Endothelial cell of umbilical vein (primary cell): ENCODE results near the gene ADARB1. TPM values are rescaled to one million over a fixed set of nuclear protein-coding genes. Genes with fewer than 3 reads are reported as not detected.

Experiments used
- BruUV-seq: library from RNA; stranded (reverse); fragments of 400-500 nt; replicated peaks from 2 replicates; lab custom pipeline; 2021; lab: Mats Ljungman, UMichigan
- CTCF ChIA-PET: fragments of 300-600, 350-600 bp; sonication (Branson Sonifier 250); formaldehyde crosslinking; loops from one replicate; lab custom pipeline; 2021; ENCODE audit warnings: antibody characterized with exemption, inconsistent platforms; lab: Charles Lee
- POLR2A ChIA-PET: fragments of 300-600, 350-600 bp; sonication (Branson Sonifier 250); formaldehyde crosslinking; loops from one replicate; lab custom pipeline; 2021; ENCODE audit warnings: antibody characterized with exemption, inconsistent platforms; lab: Charles Lee
- DNase-seq: peaks from one replicate; pipeline ENCODE4 v3.0.0-alpha.2; 2011; ENCODE audit warnings: low read depth, low spot score
- FAIRE-seq: peaks from 2 replicates; lab custom pipeline; 2011; peaks lifted over from hg19 to GRCh38; lab: Jason Lieb, UNC
- H2AFZ ChIP-seq: 2 replicates; pipeline ENCODE4 v1.6.0; 2012; ENCODE audit warnings: low read depth, low read length, control low read depth, inconsistent platforms
- H3K27ac ChIP-seq: 2 replicates; pipeline ENCODE4 v1.5.1; 2011; ENCODE audit warnings: low read depth, mild to moderate bottlenecking, control low read depth, low read length, moderate library complexity; ENCODE audit not compliant: insufficient read depth
- H3K27me3 ChIP-seq, 2 experiments: 2 replicates each; pipeline versions ENCODE4 v1.6.0 to v1.6.1; 2011; ENCODE audit warnings: low read length in 2 of 2, mixed read lengths in 1 of 2; ENCODE audit not compliant: control insufficient read depth in 2 of 2, insufficient read depth in 2 of 2
- H3K36me3 ChIP-seq, 2 experiments: 2 replicates in 1 of 2; 3 replicates in 1 of 2; pipeline ENCODE4 v1.5.1; 2011; ENCODE audit warnings: low read length in 2 of 2, mild to moderate bottlenecking in 1 of 2, moderate library complexity in 1 of 2; ENCODE audit not compliant: control insufficient read depth in 2 of 2, insufficient read depth in 2 of 2; ENCODE audit errors: extremely low read depth in 1 of 2
- H3K4me1 ChIP-seq: 3 replicates; pipeline ENCODE4 v1.5.1; 2011; ENCODE audit warnings: mild to moderate bottlenecking, low read length; ENCODE audit not compliant: control insufficient read depth, insufficient read depth; ENCODE audit errors: extremely low read depth
- H3K4me2 ChIP-seq: 2 replicates; pipeline ENCODE4 v1.6.1; 2011; ENCODE audit warnings: low read length, control low read depth, mixed read lengths; ENCODE audit not compliant: insufficient read depth
- H3K4me3 ChIP-seq, 3 experiments: fragments of 200-600 bp in 1 of 3; sonication (generic), shearing (Covaris generic) in 1 of 3; replicated peaks in 1 of 3; 2 replicates each; pipeline ENCODE4 v1.5.1; 2011 to 2016; ENCODE audit warnings: control low read depth in 3 of 3, low read length in 3 of 3, mild to moderate bottlenecking in 2 of 3, inconsistent platforms in 1 of 3, low read depth in 1 of 3, moderate library complexity in 1 of 3; ENCODE audit not compliant: insufficient read depth in 1 of 3
- H3K79me2 ChIP-seq: 2 replicates; pipeline ENCODE4 v1.6.0; 2012; ENCODE audit warnings: low read length, inconsistent platforms; ENCODE audit not compliant: control insufficient read depth, insufficient read depth
- H3K9ac ChIP-seq: replicated peaks from 2 replicates; pipeline ENCODE3; 2011; ENCODE audit warnings: low read length, control low read depth; ENCODE audit not compliant: insufficient read depth; ENCODE audit errors: extremely low read depth
- H3K9me1 ChIP-seq: replicated peaks from 3 replicates; pipeline ENCODE4 v1.6.0; 2011; ENCODE audit warnings: mild to moderate bottlenecking, low read length; ENCODE audit not compliant: control insufficient read depth, insufficient read depth; ENCODE audit errors: extremely low read depth
- H3K9me3 ChIP-seq: replicated peaks from 2 replicates; pipeline ENCODE4 v1.5.1; 2012; ENCODE audit warnings: low read length, inconsistent platforms; ENCODE audit not compliant: control insufficient read depth, insufficient read depth
- H4K20me1 ChIP-seq: replicated peaks from 2 replicates; pipeline ENCODE3; 2011; ENCODE audit warnings: mild to moderate bottlenecking, low read length; ENCODE audit not compliant: control insufficient read depth, insufficient read depth; ENCODE audit errors: extremely low read depth
- EZH2 ChIP-seq: IDR thresholded peaks from 2 replicates; pipeline ENCODE4 v1.6.1; 2012; ENCODE audit warnings: borderline replicate concordance, low read depth, mild to moderate bottlenecking, moderate library complexity, low read length, inconsistent platforms; ENCODE audit not compliant: severe bottlenecking
- FOS ChIP-seq: IDR thresholded peaks from 2 replicates; pipeline ENCODE4 v1.6.1; 2011; ENCODE audit warnings: mild to moderate bottlenecking, low read length, moderate library complexity, borderline replicate concordance; ENCODE audit not compliant: insufficient read depth
- GATA2 ChIP-seq: IDR thresholded peaks from 2 replicates; pipeline ENCODE4 v1.7.0; 2011; ENCODE audit warnings: low read depth, mild to moderate bottlenecking, moderate library complexity, mixed read lengths, low read length; ENCODE audit not compliant: insufficient read length, insufficient read depth
- JUN ChIP-seq: IDR thresholded peaks from 2 replicates; pipeline ENCODE4 v1.6.1; 2011; ENCODE audit warnings: borderline replicate concordance, low read depth; ENCODE audit not compliant: insufficient read length, insufficient read depth
- MYC ChIP-seq: IDR thresholded peaks from one replicate; pipeline ENCODE4 v1.6.1; 2011; ENCODE audit warnings: mild to moderate bottlenecking, low read depth, low read length
- POLR2A ChIP-seq: IDR thresholded peaks from 2 replicates; pipeline ENCODE4 v1.6.1; 2012; ENCODE audit warnings: low read depth, mild to moderate bottlenecking, control low read depth, low read length
- POLR2AphosphoS5 ChIP-seq: IDR thresholded peaks from 2 replicates; pipeline ENCODE4 v1.6.1; 2012; ENCODE audit warnings: low read depth, mild to moderate bottlenecking, control low read depth, low read length, moderate library complexity; ENCODE audit not compliant: insufficient read depth
- dilution Hi-C: fragments of 300-500 bp; cut with MboI; formaldehyde crosslinking; loops from one replicate; pipeline ENCODE4 v1.15.0; 2019; ENCODE audit warnings: low sequenced_read_pairs; ENCODE audit not compliant: extremely low pct_ligation_motif_present
- intact Hi-C: fragments of 100-400 bp; cut with micrococcal nuclease; formaldehyde crosslinking; loops from one replicate; pipeline ENCODE4 v1.10.0; 2022
- polyA plus RNA-seq, 4 experiments: library from polyadenylated mRNA; depleted of rRNA in 3 of 4; stranded (reverse) in 3 of 4; unstranded in 1 of 4; fragments of >200 nt; gene quantifications; 2 replicates each; pipeline versions ENCODE4 v1.2.1 to v1.2.3, GENCODE V29; 2011 to 2012; ENCODE audit warnings: missing spikeins in 1 of 4
- total RNA-seq: library from RNA; stranded (reverse); gene quantifications from 2 replicates; pipeline ENCODE4 v1.2.3, GENCODE V29; 2021
- TF ChIP-seq, protein P1 (sequence below), 2 donors: IDR thresholded peaks; 1 replicate in 1 of 2; 2 replicates in 1 of 2; pipeline ENCODE4 v1.5.1; 2011; ENCODE audit warnings: low read length in 2 of 2, mild to moderate bottlenecking in 2 of 2, moderate library complexity in 2 of 2, control low read depth in 1 of 2, inconsistent platforms in 1 of 2, low read depth in 1 of 2; ENCODE audit not compliant: insufficient read depth in 1 of 2; ENCODE audit errors: extremely low read depth in 1 of 2
- TF ChIP-seq, protein P2 (sequence below): IDR thresholded peaks from 2 replicates; pipeline ENCODE4 v1.6.1; 2011; ENCODE audit not compliant: insufficient read depth, insufficient read length

ADARB1 gene
- total and polyA plus RNA-seq, 2 donors (not counting 3 experiments of a cell fraction or from before 2014, with no cell fraction given) = 32.5 to 54.3 TPM

DNA sequence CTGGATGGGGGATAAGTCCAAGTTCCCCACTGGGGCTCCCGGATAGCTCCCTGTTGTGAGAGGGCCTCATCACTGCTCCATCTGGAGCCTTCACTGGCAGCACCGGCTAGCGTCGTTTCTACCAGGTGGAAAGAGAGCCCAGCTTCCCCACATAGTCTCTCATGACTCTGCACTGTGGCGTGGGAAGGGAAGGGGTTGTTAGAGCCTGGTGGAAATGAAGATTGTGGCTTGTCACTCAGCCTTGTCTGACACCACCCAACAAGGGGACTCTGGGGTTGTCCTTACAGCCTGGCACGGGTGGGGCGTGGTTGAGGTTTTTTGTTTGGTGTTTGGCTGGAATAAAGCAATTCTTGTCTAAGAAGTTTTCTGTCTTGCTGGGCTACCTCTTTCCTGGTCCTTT, 94.6 kb downstream of the ADARB1 start:
- H3K4me1 ChIP-seq = no peaks in the 10 kb centered on the region
- no peak overlapping the region for H3K4me2 ChIP-seq
- no peak for DNase-seq
- H3K79me2 ChIP-seq = no peaks in the 10 kb centered on the region
- no TSS peak for BruUV-seq
- intact Hi-C loops (no loop called here), dilution Hi-C loops (no loop called here)
- POLR2A ChIA-PET = no interaction called here
- no peak for TF ChIP-seq MYC
- no peak for TF ChIP-seq JUN
- H3K4me3 ChIP-seq = no peak overlapping the region
- no peak for FAIRE-seq
- no peak overlapping the region for H3K27ac ChIP-seq
- H3K9me3 ChIP-seq = no peaks in the 10 kb centered on the region
- CTCF ChIA-PET = interaction anchor here (1.1 to 1.2 kb wide), 2 partner anchors 67 to 82 kb away, joined by 3 read pairs; no protein-coding TSS in a partner anchor
- H2AFZ ChIP-seq = no peak overlapping the region
- H3K9ac ChIP-seq = no peak overlapping the region
- H3K9me1 ChIP-seq = no peaks in the 10 kb centered on the region
- no peaks in the 10 kb centered on the region for H4K20me1 ChIP-seq
- no peaks in the 10 kb centered on the region for H3K27me3 ChIP-seq
- H3K36me3 ChIP-seq = peaks cover 0 to 3% of the 10 kb centered on the region in 2 experiments

DNA sequence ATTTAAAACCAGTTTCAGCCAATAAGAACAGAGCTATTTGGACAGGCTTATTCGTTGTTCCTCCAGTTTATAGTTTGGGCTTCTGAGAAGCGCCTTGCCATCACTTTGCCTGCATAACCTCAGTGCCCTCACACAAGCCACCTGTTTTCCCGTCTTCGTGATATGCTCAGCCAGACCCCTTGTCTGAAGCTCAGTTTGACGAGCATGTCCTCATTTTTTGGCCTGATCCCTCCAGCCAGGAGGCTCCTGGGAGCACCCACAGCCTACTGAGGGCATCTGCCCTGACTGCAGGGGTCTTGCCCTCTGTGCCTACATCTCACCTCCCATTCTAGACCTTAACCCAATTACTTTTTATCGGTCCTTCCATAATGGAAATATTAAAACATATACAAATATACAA, 95.3 kb downstream of the ADARB1 start:
- DNase-seq (no peak), FAIRE-seq (no peak)
- Histone ChIP-seq H3K9me1 (no peaks in the 10 kb centered on the region), H3K27me3 (no peaks in the 10 kb centered on the region), H3K79me2 (no peaks in the 10 kb centered on the region), H4K20me1 (no peaks in the 10 kb centered on the region), H3K4me1 (no peaks in the 10 kb centered on the region), H3K4me2 (no peak overlapping the region), H3K4me3 (no peak overlapping the region), H3K9me3 (no peaks in the 10 kb centered on the region), H2AFZ (no peak overlapping the region), H3K27ac (no peak overlapping the region), H3K9ac (no peak overlapping the region), H3K36me3 (peaks cover 0 to 3% of the 10 kb centered on the region in 2 experiments)
- ChIA-PET CTCF (interaction anchor here (1.1 to 1.2 kb wide), 2 partner anchors 67 to 81 kb away, joined by 3 read pairs; no protein-coding TSS in a partner anchor), POLR2A (no interaction called here)
- BruUV-seq = no TSS peak
- dilution Hi-C loops = no loop called here
- TF ChIP-seq POLR2A = no peak
- TF ChIP-seq GATA2 = no peak
- no peak for TF ChIP-seq POLR2AphosphoS5
- no peak for TF ChIP-seq JUN
- no peak for TF ChIP-seq FOS
- TF ChIP-seq, protein P1, sequence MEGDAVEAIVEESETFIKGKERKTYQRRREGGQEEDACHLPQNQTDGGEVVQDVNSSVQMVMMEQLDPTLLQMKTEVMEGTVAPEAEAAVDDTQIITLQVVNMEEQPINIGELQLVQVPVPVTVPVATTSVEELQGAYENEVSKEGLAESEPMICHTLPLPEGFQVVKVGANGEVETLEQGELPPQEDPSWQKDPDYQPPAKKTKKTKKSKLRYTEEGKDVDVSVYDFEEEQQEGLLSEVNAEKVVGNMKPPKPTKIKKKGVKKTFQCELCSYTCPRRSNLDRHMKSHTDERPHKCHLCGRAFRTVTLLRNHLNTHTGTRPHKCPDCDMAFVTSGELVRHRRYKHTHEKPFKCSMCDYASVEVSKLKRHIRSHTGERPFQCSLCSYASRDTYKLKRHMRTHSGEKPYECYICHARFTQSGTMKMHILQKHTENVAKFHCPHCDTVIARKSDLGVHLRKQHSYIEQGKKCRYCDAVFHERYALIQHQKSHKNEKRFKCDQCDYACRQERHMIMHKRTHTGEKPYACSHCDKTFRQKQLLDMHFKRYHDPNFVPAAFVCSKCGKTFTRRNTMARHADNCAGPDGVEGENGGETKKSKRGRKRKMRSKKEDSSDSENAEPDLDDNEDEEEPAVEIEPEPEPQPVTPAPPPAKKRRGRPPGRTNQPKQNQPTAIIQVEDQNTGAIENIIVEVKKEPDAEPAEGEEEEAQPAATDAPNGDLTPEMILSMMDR (IDR thresholded peaks at IDR 0.05; ENCODE audit: extremely low read depth in 1 of 2, insufficient read depth in 1 of 2, low read depth in 1 of 2, low read length in 2 of 2) = no peak
- TF ChIP-seq, protein P2, sequence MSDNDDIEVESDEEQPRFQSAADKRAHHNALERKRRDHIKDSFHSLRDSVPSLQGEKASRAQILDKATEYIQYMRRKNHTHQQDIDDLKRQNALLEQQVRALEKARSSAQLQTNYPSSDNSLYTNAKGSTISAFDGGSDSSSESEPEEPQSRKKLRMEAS = no peak
- TF ChIP-seq EZH2 = no peak
- TF ChIP-seq MYC = no peak
- intact Hi-C loops = no loop called here
